GM23338 (cell line): ENCODE data around the gene RAD51C. TPM values are rescaled to one million over a fixed set of nuclear protein-coding genes. Genes with fewer than 3 reads are reported as not detected.

Experiments
- ATAC-seq: fragments of 200-7000 bp; cut with Tn5 transposase; 3 replicates; pipeline ENCODE4 v1.9.1; 2020
- DNase-seq: peaks from one replicate; pipeline ENCODE4 v3.0.0-alpha.2; 2015; ENCODE audit warnings: low spot score
- H2AFZ ChIP-seq: fragments of 200-600 bp; sonication (generic); 2 replicates; pipeline ENCODE4 v1.8.0; 2016; ENCODE audit warnings: antibody characterized with exemption, mild to moderate bottlenecking, moderate library complexity
- H3F3A ChIP-seq: fragments of 200-600 bp; sonication (generic); replicated peaks from 2 replicates; pipeline ENCODE4 v1.8.0; 2017; ENCODE audit warnings: antibody characterized with exemption, mixed run types, low read depth
- H3K27ac ChIP-seq: fragments of 200-600 bp; sonication (generic); 2 replicates; pipeline ENCODE4 v1.6.1; 2016; ENCODE audit warnings: low read depth
- H3K27me3 ChIP-seq: fragments of 200-600 bp; sonication (generic); 2 replicates; pipeline ENCODE4 v1.8.0; 2016; ENCODE audit warnings: mild to moderate bottlenecking, mixed run types, moderate library complexity; ENCODE audit not compliant: insufficient read depth
- H3K36me3 ChIP-seq: fragments of 200-600 bp; sonication (generic); 2 replicates; pipeline ENCODE4 v1.8.0; 2016; ENCODE audit warnings: mild to moderate bottlenecking; ENCODE audit not compliant: insufficient read depth
- H3K4me1 ChIP-seq: fragments of 200-600 bp; sonication (generic); 2 replicates; pipeline ENCODE4 v1.8.0; 2016; ENCODE audit warnings: mild to moderate bottlenecking, moderate library complexity; ENCODE audit not compliant: insufficient read depth
- H3K4me2 ChIP-seq: fragments of 200-600 bp; sonication (generic); 2 replicates; pipeline ENCODE4 v1.7.1; 2017; ENCODE audit warnings: mixed run types
- H3K4me3 ChIP-seq: fragments of 200-600 bp; sonication (generic); 2 replicates; pipeline ENCODE4 v1.6.1; 2016; ENCODE audit warnings: mixed run types
- H3K79me2 ChIP-seq: fragments of 200-600 bp; sonication (generic); replicated peaks from 2 replicates; pipeline ENCODE4 v1.8.0; 2017; ENCODE audit warnings: mild to moderate bottlenecking; ENCODE audit not compliant: insufficient read depth
- H3K9me2 ChIP-seq: fragments of 200-600 bp; sonication (generic); 2 replicates; pipeline ENCODE4 v1.8.0; 2017; ENCODE audit not compliant: insufficient read depth
- H4K20me1 ChIP-seq: fragments of 200-600 bp; sonication (generic); replicated peaks from 2 replicates; pipeline ENCODE4 v1.8.0; 2017; ENCODE audit warnings: mild to moderate bottlenecking; ENCODE audit not compliant: insufficient read depth
- H3K27ac Mint-ChIP-seq: 2 replicates; pipeline ENCODE4 v1.8.0; 2020; ENCODE audit warnings: inconsistent platforms, mild to moderate bottlenecking, moderate library complexity, mixed read lengths
- H3K27me3 Mint-ChIP-seq: 3 replicates; pipeline ENCODE4 v1.8.0; 2022; ENCODE audit warnings: low read depth, mild to moderate bottlenecking, moderate library complexity, mixed read lengths, inconsistent platforms; ENCODE audit not compliant: insufficient read depth, poor library complexity
- H3K36me3 Mint-ChIP-seq: 3 replicates; pipeline ENCODE4 v1.8.0; 2021; ENCODE audit warnings: low read depth, mild to moderate bottlenecking, inconsistent platforms, moderate library complexity, mixed read lengths
- H3K4me1 Mint-ChIP-seq: 3 replicates; pipeline ENCODE4 v1.8.0; 2020; ENCODE audit warnings: mild to moderate bottlenecking, inconsistent platforms, mixed read lengths
- H3K4me3 Mint-ChIP-seq: 3 replicates; pipeline ENCODE4 v1.8.0; 2021; ENCODE audit warnings: moderate library complexity, mild to moderate bottlenecking, inconsistent platforms, mixed read lengths
- H3K9me3 Mint-ChIP-seq: 3 replicates; pipeline ENCODE4 v1.8.0; 2020; ENCODE audit warnings: moderate library complexity, mild to moderate bottlenecking, inconsistent platforms, mixed read lengths
- CREB1 ChIP-seq: fragments of 250-450 bp; sonication (Bioruptor Pico); IDR thresholded peaks from 2 replicates; pipeline ENCODE4 v1.5.0; 2020; ENCODE audit warnings: low read depth, mild to moderate bottlenecking, moderate library complexity
- CTCF ChIP-seq, 2 experiments: fragments of 200-600 bp in 1 of 2; sonication (generic) in 1 of 2; conservative IDR thresholded peaks; 2 replicates each; pipeline versions ENCODE4 v1.5.1 to v1.6.1; 2016 to 2017; ENCODE audit warnings: antibody characterized with exemption in 2 of 2, low read depth in 2 of 2, mild to moderate bottlenecking in 2 of 2, moderate library complexity in 1 of 2
- ETS1 ChIP-seq: IDR thresholded peaks from 2 replicates; pipeline ENCODE4 v1.6.1; 2016; ENCODE audit warnings: antibody characterized with exemption
- EZH2 ChIP-seq: fragments of 200-600 bp; sonication (generic); IDR thresholded peaks from one replicate; pipeline ENCODE4 v1.8.0; 2017; ENCODE audit warnings: antibody characterized with exemption, mild to moderate bottlenecking, low read depth; ENCODE audit not compliant: unreplicated experiment
- EZH2phosphoT487 ChIP-seq: fragments of 200-600 bp; sonication (generic); IDR thresholded peaks from one replicate; pipeline ENCODE4 v1.8.1; 2018; ENCODE audit warnings: antibody characterized with exemption; ENCODE audit not compliant: unreplicated experiment
- JUNB ChIP-seq: IDR thresholded peaks from one replicate; pipeline ENCODE4 v1.6.1; 2016; ENCODE audit warnings: antibody characterized with exemption; ENCODE audit not compliant: unreplicated experiment
- NANOG ChIP-seq: IDR thresholded peaks from 2 replicates; pipeline ENCODE4 v1.6.1; 2016; ENCODE audit warnings: antibody characterized with exemption, borderline replicate concordance
- POLR2AphosphoS5 ChIP-seq: IDR thresholded peaks from 2 replicates; pipeline ENCODE4 v1.6.1; 2016; ENCODE audit warnings: antibody characterized with exemption, low read depth
- REST ChIP-seq: IDR thresholded peaks from one replicate; pipeline ENCODE4 v1.6.1; 2018; ENCODE audit warnings: antibody characterized with exemption; ENCODE audit not compliant: unreplicated experiment
- STAT1 ChIP-seq: IDR thresholded peaks from one replicate; pipeline ENCODE4 v1.6.1; 2016; ENCODE audit warnings: antibody characterized with exemption; ENCODE audit not compliant: unreplicated experiment
- ZNF114 ChIP-seq: fragments of 250-450 bp; sonication (Bioruptor Pico); IDR thresholded peaks from 2 replicates; pipeline ENCODE4 v1.5.0; 2020; ENCODE audit warnings: mild to moderate bottlenecking, moderate library complexity
- ZNF462 ChIP-seq: fragments of 250-450 bp; sonication (Bioruptor Pico); IDR thresholded peaks from 2 replicates; pipeline ENCODE4 v1.5.0; 2020; ENCODE audit warnings: mild to moderate bottlenecking, moderate library complexity
- polyA plus RNA-seq: library from polyadenylated mRNA; unstranded; fragments of >200 nt; fragmentation: Nextera tagmentation; extraction: Ambion mirVana; gene quantifications from 2 replicates; pipeline ENCODE4 v1.2.1, GENCODE V29; 2016
- total RNA-seq: library from RNA; depleted of rRNA; stranded (reverse); fragments of >200 nt; shearing (Covaris generic); gene quantifications from 2 replicates; pipeline ENCODE4 v1.2.3, GENCODE V29; 2014

The RAD51C gene
- total and polyA plus RNA-seq, 2 experiments from 2014 or later: 9.3 to 33.6 TPM

- ATAC-seq (no peak), DNase-seq (no peak)
- peaks cover 5% of the 10 kb centered on the region for H3K27me3 Mint-ChIP-seq
- no peaks in the 10 kb centered on the region for H3K27me3 ChIP-seq
- H3K27ac Mint-ChIP-seq: no peak overlapping the region
- no peaks in the 10 kb centered on the region for H3K9me2 ChIP-seq
- H3K4me1 Mint-ChIP-seq: peaks cover 4% of the 10 kb centered on the region; the same call in 2 of the 3 replicates
- TF ChIP-seq STAT1 (no peak), POLR2AphosphoS5 (no peak), ZNF114 (CRISPR knock-in tag) (no peak), CTCF (conservative IDR thresholded peaks at IDR 0.05; ENCODE audit: low read depth in 2 of 2) (no peak), REST (no peak), EZH2phosphoT487 (no peak), ZNF462 (no peak), EZH2 (no peak), CREB1 (no peak), JUNB (no peak), ETS1 (no peak), NANOG (no peak)
- no peak overlapping the region for H3K4me3 Mint-ChIP-seq
- H4K20me1 ChIP-seq: no peaks in the 10 kb centered on the region
- no peak overlapping the region for H2AFZ ChIP-seq
- no peak overlapping the region for H3K4me2 ChIP-seq
- H3K79me2 ChIP-seq: no peaks in the 10 kb centered on the region
- no peaks in the 10 kb centered on the region; the same call in 2 of the 3 replicates for H3K36me3 Mint-ChIP-seq
- no peak overlapping the region for H3K27ac ChIP-seq
- H3K4me3 ChIP-seq: no peak overlapping the region
- no peaks in the 10 kb centered on the region for H3K9me3 Mint-ChIP-seq
- no peaks in the 10 kb centered on the region for H3K36me3 ChIP-seq
- H3F3A ChIP-seq: no peaks in the 10 kb centered on the region
- no peaks in the 10 kb centered on the region for H3K4me1 ChIP-seq
Observed at GRCh38 chr17:58785097-58785496, 92.7 kb downstream of the RAD51C start.
